ENCODE measurements around the gene CTNND2.

- no peak for TF ChIP-seq CTCF (IDR thresholded peaks at IDR 0.05; ENCODE audit: low read depth, low read length, poor library complexity, severe bottlenecking)
- TF ChIP-seq EZH2phosphoT487 (IDR thresholded peaks at IDR 0.05; ENCODE audit: borderline replicate concordance, low read length), result no peak
Observed at GRCh38 chr5:11322133-11322532, 582.1 kb downstream of the CTNND2 start.

Data from DOHH2 (cell line).